Tibial nerve (tissue), 3 donors: ENCODE measurements around the gene UBE2G2.

Experiments used
- CTCF ChIP-seq, 5 experiments: fragments of 200-600 bp in 3 of 5; fragments of 450-650 bp in 2 of 5; sonication (generic) in 3 of 5; IDR thresholded peaks; one replicate each; pipeline ENCODE4 v1.5.1; 2016 to 2019; ENCODE audit warnings: antibody characterized with exemption in 5 of 5, mild to moderate bottlenecking in 3 of 5, moderate library complexity in 2 of 5
- POLR2A ChIP-seq, 2 donors: fragments of 450-650 bp; IDR thresholded peaks; one replicate each; pipeline ENCODE4 v1.6.1; 2017; ENCODE audit warnings: antibody characterized with exemption in 2 of 2, mild to moderate bottlenecking in 2 of 2, moderate library complexity in 2 of 2

DNA sequence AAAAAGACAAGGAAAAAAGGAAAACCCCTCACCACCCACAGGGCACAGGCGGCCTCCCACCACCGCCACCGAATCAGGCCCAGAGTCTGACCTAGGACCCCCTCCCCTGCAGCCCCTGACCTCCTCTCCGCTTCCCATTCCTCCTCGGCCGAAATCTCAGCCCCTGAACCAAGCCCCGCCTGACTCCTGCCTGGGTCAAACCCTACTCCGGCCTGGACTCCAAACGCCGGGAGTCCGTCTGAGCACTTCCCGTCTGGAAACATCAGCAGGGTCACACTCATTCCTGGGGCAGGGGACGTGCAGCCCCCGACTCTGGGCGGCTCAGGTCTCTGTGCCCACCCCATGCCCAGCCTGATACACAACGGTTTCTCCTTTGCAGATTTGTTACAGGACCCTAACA, 42.6 kb upstream of the UBE2G2 start:
- TF ChIP-seq POLR2A (IDR thresholded peaks at IDR 0.05) (no peak), CTCF (IDR thresholded peaks at IDR 0.05) (no peak)
